GM18511 (cell line): ENCODE data around the gene MAN1C1.

Experiments
- ATAC-seq: cut with Tn5 transposase; IDR thresholded peaks from one replicate; pipeline ENCODE4 v1.9.1; 2021; ENCODE audit warnings: mild to moderate bottlenecking, moderate library complexity; ENCODE audit not compliant: unreplicated experiment

The MAN1C1 gene

DNA sequence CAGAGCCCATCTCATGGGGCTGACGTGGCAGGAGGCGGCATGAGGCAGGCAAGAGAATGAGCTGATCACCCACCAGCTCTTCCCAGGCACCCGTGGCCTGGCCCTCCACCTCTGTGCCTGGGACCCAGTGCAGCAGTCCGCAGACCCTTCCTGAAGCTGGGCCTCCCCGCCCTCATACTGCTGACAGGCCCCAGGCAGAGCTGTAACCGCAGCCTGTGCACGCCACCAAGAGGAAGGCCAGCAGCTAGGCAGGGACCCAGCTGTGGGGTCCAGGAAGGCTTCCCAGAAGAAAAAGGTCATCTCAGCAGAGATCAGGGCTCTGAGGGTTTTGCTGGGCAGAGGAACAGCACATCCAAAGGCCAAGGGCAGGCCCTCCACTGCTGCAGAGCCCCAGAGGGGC lies 193.3 kb downstream of the MAN1C1 start:
- no peak for ATAC-seq

DNA sequence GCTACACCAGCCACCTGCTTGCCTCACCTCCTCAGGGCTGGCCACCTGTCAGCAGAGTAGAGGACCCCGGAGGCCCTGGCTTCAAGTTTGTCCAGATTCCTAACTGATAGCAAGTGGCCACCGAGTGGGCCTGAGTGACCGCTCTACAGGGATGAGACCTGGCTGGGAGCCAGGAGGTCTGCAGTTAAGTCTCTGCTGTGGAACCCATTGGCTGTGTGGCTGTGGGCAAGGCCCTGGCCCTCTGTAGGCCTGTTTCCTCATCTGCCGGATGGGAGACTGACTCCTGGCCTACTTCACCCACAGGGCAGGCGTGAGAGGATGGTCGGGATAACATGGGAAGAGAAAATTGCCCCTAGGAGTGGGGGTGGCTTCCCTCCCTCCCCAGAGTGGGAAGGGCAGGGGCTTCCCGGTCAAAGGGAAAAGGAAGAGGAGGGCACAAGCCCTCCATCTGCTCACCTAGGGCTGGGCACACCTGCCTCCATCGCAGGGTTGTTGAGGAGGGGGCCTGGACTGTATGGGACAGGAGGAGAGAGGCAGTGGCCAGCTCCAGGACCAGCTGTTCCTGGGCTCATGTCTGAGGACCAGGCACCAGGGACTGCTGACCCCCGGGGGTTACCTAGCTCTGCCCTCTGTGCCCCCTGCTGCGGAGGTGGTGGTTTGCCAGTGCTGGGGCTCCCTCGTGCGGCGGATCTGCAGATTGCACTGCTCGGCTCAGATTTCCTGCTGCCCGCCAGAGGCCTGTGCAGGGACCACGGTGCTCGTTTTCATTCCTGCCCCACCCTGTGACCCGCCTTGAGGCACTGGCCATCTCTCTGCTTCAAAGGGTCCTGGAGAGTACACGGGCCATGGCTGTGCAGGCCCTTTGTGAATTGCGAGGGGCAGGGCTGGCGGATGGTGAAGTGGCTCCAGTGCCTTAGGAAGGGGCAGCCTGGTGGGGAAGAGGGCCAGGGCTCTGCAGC lies 194.0 kb downstream of the MAN1C1 start:
- ATAC-seq = no peak

DNA sequence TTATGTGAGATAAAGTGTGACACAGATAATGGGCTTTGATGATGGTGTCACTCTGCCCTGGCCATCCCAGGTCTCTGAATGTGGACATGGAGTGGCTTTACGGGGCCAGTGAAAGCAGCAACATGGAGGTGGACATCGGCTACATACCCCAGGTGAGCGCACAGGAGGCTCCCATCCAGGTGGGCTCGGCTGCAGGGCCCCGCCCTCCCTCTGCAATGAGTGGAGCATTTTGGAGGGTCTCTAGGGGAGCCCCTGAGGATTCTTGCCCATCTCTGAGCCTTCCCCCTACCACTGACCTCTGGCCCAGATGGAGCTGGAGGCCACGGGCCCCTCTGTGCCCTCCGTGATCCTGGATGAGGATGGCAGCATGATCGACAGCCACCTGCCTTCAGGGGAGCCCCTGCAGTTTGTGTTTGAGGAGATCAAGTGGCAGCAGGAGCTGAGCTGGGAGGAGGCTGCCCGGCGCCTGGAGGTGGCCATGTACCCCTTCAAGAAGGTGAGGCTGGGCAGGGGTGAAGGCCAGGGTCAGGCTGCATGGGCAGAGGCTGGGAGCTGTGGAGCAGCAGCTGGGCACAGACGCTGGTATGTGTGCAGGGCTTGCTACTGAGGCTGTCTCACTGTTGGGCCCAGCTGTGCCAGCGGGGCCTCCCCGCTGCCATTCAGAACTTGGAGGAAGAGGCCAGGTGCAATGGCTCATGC lies 194.9 kb downstream of the MAN1C1 start:
- ATAC-seq = no peak

DNA sequence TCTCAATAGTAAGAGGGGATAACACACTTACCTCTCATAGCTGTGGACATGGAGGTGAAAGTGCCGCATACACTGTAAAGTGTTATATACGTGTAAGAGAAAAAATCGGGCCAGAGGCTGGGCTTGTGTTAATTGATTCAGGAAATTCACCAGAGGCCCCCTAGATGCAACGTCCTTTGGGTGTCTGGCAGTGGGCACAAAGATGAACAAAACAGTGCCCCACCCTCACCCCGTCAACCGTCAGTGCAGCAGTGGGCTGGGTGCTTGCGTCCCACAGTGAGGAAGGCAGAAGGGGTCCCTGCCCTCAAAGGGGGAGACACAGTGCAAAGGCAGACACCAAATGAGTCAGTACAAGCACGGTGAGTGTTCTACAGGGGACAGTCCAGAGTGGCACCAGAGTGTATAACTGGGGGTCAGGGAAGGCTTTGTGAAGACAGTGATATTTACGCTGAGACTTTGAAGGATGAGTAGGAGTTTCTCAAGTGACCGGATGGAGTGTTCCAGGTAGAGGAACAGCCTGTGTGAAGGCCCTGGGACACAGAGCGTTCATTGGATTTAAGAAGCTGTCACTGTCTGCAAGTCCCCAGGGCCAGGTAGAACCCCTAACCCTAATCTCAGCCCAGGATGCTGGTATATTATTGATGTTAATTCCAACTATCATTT lies 196.6 kb downstream of the MAN1C1 start:
- no peak for ATAC-seq

DNA sequence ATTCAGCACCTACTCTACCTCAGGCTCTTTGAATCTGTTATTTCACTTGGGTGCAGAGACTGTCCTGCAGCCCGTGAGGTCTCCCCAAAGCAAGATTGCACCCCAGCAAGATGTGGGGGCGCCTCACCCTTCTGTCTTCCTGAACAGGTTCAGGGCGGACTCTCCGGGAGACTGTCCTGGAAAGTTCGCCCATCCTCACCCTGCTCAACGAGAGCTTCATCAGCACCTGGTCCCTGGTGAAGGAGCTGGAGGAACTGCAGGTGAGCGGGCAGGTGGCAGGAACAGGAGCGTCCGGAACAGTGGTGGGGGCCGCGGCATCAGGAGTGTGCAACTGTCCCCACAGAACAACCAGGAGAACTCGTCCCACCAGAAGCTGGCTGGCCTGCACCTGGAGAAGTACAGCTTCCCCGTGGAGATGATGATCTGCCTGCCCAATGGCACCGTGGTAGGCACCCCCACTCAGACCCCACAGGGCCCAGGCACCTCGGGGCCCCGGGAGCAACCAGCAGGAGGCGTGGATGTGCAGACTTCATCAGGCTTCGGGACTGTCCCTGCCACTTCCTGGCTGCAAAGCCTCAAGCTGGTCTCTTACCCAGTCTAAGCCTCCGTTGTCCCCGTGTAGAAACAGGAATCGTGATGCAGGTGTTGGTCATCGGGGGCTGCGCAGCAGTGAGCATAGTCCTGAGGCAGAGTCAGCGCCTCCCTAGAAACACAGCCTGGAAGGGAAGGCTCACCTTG lies 197.3 kb downstream of the MAN1C1 start:
- no peak for ATAC-seq

DNA sequence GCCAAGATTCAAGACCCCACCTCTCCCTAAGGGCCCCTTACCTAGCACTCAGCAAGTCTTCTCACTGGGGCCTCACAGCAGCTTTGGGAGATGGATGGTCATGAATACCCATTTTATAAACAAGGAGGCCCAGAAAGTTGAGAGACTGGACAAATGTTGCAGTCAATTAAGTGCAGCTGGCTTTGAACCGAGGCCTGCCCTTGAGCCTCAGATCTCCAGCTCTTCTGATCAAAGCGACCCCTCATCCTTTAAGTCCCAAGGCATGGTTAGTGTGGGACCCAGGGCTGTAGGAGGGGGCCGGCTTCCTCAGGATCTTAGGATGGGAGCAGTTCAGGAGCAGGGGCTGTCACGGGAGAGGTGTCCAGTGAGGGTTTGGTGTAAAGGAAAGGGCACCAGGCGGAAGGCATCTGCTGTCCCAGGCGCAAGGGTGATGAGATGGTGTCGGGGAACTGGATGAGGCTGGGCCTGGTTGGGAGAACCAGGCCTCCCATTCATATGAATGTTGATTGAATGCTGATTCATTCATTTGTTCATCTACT lies 198.0 kb downstream of the MAN1C1 start:
- ATAC-seq = no peak

DNA sequence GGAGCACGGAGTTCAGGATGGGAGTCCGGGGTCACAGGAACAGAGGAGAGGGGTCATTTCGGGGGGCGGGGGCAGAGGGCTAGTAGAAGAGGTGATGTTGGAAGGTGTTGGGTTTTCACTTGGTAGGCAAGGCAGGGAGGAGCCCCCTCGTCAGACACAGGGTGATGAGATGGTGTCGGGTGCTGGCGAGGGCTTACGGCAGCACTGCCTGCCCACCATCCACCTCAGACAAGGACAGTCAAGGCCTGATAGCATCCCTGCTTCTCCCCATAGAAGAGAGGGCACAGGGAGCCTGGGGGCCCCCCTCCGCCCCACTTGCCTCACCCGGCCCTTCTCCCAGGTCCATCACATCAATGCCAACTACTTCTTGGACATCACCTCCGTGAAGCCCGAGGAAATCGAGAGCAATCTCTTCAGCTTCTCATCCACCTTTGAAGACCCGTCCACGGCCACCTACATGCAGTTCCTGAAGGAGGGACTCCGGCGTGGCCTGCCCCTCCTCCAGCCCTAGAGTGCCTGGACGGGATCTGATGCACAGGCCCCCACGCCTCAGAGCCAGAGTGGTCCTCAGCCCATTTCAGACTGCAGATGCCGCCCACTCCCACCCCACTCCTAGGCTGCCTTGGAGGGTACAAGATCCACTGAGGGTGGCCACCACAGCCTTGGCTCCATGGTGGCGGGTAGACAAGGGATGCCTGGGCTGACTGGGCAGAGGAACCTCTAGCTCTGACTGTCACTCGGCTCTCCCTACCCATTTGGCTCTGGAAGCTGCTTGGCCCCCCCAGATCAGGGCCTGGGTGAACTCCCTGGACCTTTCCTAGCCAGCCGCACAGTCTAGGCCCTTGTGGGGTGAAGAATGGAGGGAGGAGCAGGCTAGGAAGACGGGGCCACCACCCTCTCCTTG lies 198.9 kb downstream of the MAN1C1 start:
- ATAC-seq = no peak

DNA sequence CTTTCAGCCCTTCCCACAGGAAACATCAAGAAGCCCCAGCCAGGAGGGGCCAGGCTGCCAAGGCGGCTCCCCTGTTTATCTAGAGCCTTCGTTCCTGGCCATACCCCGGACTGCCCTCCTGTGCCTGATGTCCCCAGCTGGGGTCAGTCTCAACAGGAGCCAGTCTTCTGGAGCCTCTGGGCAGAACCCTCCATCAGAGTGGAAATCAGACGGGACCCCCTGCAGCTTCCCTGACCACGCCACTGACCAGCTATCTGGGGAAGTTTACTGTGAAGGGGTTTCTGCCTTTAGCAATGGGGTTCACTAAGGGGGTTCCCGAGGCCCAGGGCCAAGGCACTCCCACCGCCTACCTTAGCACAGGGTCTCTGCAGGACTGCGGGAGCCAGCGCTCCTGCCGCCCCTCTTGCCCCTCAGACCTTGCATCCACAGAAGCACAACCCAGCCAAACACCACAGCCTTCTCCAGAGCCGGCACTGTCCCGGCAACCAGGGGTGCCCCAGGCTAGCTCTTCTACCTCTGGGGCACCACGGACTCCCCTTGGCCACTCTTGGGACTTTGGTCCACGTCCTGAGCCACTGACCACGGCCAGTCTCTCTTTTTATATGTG lies 199.6 kb downstream of the MAN1C1 start:
- no peak for ATAC-seq

DNA sequence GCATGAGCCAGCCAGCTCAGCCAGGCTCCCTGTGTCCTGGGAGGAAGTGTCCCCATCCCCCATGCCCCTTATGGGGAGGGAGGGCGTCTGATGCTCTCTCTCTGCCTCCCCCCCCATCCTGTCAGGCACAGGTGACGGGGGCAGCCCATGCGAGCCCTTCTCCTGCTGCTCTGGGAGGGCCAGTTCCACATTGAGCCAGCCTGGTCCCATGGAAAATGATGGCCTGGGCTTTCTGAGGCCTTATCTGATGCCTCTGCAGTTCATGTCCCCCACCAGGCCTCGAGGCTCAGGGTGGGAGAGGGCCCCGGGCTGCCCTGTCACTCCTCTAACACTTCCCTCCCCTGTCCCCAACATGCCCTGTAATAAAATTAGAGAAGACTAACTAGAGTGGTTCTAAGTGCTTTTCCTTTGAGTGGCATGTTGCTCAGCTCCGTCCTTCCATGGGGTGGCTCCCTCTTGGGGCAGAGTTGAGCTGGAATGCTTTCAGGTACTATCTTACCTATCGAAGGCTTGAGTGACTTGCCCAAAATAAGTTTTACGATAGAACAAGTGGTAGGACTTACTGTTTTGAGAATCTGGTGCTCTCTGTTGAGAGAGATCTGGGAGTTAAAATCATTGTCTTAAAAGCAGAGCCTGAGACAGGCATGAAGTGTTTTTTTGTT lies 201.4 kb downstream of the MAN1C1 start:
- ATAC-seq = no peak

DNA sequence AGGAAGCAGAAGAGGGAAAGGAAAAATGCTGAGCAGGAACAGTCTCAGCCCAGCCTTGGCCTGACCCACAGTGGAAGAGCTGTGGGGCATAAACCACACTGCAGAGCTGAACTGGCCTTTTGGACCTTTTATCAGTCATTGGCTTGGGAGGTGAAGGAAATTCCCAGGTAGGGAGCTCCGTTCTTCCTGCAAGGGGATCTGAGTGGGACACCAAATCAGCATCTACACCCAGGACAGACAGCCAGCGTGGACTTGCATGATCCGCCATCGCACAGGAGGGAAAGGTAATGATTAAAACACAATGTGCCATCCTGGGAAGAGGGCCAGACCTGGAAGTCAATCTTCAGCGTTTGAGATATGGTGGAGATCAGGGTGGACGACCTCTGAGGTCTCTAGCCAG lies 202.0 kb downstream of the MAN1C1 start:
- no peak for ATAC-seq

DNA sequence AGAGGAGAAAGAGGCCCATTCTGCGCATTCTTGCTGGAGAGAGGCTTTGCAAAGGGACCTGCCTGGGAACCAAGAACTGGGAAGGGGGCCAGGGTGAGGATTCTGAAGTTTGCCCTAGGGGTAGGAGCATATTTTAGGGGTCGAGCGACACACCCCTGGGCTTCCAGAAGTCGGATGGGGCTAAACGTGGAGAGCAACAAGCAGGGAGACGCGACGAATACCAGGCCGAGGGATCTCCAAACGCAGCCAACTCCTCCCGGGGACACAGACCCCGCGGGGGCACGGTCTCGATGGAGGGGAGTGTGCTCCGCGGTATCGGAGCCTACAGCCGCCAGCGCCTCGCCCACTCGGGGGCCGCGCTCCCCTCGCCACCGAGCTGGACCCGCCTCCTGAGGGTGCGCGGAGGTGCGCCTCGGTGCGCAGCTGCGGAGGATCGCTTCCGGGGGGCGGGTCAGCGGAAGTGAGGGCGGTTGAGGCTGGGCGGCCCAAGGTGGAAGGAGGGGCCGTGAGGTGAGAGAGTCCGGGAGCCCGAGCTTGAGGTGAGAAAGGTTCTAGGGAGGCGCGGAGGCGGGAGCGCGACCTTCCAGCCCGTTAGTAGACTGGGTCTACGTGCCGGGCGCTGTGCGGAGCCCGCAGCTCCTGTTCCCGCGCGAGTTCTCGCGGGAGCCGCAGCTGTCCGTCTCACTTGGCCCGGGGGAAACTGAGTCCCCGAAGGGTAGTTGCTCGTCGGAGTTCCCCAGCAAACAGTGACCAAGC lies 203.1 kb downstream of the MAN1C1 start, which contains the start of gene MTFR1L:
Gene MTFR1L, plus strand, starts transcription at position 464 of the 756 bp plus-strand sequence. CDS start 3,151 bp downstream, outside the sequence.
- peak; percentile 86 for ATAC-seq

DNA sequence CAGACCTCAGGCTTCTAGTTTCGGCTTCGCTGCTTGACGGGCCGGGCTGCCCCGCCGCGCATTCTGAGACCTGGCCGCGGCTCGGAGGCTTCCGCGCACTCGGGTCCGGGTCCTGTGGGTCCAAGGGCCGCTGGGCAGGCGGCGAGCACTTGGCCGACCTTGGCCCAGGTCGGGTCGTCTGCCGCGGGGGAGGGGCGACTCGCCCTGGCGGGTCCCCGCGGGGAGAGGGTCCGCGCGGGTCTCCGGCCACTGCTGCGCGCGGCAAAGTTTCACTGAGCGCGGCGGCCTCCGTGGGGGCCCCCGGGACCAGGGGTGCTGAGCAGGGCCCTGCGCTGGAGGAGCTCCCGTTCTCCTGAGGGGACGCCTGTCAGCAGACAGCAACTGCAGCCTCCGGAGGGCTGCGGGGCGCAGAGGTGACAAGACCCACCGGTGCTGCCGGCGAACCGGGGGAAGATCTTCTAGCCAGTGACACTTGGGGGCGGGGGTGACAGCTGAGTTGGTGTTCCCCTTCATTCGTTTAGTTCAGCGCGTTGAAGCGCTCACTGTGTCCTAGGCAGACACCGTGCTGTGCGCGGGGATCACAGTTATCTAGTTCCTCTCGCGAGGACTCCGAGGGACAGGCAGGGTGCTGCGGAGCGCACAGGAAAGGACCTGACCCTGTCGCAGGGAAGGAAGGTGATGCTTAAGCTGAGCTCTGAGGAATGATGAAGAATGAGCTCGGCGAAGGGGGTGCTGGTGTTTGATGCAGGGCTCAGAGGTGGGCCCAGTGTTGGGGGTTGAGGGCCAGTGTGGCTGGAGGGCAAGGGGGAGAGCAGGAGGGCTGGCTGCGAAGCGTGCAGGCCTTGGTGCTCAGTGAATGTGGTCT lies 203.9 kb downstream of the MAN1C1 start:
- ATAC-seq = peak; percentile 60

DNA sequence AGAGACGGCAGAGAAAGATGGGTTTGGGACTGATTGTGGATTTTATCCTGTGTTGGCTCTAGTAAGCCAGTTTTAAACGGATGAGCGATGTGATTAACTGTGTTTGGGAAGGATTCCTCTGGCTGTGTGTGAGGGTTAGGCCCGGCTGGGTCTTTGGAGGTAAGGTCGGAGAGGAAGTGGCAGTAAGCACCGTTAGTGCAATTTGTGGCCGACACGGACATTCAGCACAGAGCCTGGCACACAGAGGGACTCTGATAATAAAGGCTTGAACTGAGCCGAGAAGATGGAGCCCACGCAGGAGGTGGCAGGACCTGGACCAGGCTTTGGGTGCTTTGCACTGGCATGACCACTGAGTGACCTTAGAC lies 204.5 kb downstream of the MAN1C1 start:
- no peak for ATAC-seq

DNA sequence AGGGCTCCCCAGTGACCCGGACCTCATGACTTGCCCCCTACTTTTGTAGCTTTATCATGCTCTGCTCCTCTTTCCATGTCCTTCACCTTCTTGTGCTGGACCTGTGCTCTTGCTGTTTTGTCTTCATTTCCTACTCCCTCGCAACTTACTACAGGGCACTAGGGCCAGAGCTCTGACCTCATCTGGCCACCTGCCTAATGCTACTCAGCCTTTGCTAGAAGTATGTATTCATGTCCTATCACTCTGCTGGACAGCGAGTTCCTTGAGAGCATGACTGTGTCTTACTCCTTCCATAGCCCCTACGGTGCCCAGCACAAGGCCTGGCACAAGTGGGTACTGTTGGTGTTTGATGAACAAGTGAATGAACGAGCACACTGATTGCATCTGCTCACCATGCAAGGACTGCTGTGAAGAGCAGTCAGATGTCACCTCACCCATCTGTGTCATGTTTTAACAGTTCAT lies 205.1 kb downstream of the MAN1C1 start:
- no peak for ATAC-seq

DNA sequence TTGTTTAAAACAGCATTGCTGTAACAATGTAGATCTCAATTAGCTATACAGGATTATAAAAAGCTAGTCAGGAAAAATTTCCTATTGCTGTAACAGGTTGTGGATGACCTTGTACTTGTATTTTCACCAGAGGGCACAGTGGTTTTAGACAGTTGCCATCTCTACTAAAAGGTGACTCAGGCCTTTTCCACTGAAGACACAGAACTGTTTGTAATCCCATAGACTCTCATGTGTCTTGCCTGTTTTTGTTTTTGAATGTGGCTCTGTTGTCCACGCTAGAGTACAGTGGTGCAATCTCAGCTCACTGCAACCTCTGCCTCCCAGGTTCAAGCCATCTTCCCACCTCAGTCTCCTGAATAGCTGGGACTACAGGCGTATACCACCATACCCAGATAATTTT lies 209.0 kb downstream of the MAN1C1 start:
- no peak for ATAC-seq

DNA sequence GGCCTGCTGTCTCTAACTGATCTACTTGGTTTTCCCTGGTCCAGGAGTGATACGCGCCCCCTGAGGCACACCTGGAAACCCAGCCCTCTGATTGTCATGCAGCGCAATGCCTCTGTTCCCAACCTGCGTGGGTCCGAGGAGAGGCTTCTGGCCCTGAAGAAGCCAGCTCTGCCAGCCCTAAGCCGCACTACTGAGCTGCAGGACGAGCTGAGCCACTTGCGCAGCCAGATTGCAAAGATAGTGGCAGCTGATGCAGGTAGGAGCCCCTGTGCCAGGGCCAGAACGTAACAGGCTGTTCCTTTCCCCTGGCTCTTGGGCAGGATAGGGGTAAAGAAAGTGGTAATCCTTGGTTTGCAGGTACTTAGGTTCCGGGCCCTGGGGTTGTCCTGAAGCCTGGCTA lies 210.0 kb downstream of the MAN1C1 start:
- no peak for ATAC-seq

DNA sequence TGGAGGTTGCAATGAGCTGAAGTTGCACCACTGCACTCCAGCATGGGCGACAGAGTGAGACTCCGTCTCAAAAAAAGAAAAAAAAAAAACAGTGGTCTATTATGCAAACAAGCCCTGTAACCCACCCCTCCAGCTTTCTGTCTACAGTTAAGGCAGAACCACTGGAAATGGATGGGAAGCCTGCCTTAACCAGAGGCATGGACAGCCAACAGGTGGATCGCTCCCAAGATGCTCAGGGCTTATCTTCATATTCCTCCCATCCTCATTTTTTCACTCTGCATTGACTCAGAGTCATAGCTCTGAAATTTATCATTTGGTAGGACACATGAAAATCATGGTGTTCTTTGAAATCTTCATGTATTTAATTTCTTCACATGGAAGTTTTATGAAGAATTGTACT lies 211.9 kb downstream of the MAN1C1 start:
- ATAC-seq = no peak
